Erythroblast (primary cell): ENCODE data around the gene ETS2.

Source experiments
- GATA1 ChIP-seq: IDR thresholded peaks from 2 replicates; pipeline ENCODE4 v1.6.1; 2011; ENCODE audit warnings: low read depth, mild to moderate bottlenecking, control low read depth, low read length, moderate library complexity
- POLR2A ChIP-seq: IDR thresholded peaks from 2 replicates; pipeline ENCODE4 v1.6.1; 2011; ENCODE audit warnings: mild to moderate bottlenecking, low read length

DNA sequence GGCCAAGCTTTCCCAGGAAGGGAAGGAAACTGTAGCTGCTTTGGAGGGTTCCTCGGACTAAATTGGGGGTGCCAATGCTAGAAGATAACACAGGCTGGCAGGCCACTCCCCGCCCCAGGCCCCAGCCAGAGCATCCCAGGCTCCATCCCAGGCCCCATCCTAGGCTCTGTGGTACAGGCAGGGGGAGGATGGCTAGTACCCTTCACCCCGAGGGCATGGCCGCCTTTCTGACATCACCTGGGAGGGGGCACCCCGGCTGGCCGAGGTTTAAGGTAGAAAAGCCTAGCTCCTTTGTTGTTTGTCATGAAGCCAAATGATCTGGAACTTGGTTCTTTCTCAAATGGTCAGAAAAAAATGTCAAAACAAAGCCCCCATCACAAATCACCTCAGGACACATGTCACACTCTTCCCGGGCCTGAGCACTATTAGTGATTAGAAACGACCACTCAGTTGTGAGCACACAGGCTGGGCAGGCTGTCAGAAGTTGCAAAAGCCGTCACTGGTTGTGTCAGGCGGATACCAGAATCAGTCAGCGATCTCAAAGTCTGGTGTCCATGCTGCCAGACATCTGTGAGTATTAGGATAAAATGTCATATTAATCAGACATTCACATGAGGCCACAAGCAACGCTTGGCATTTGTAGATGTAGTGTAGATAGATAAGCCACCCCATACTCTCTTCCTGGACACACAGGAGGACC, 31.0 kb upstream of the ETS2 start:
- no peak for TF ChIP-seq POLR2A
- no peak for TF ChIP-seq GATA1
